GM21619 (cell line): ENCODE measurements around the gene UBE2F.
"Not testable (repeated sequence)": the region's sequence is repeated elsewhere in the genome, so short reads cannot be mapped to it uniquely, and the experiment has no call there.

Experiments used
- ATAC-seq: cut with Tn5 transposase; IDR thresholded peaks from one replicate; pipeline ENCODE4 v1.9.1; 2021; ENCODE audit not compliant: unreplicated experiment

UBE2F gene

DNA sequence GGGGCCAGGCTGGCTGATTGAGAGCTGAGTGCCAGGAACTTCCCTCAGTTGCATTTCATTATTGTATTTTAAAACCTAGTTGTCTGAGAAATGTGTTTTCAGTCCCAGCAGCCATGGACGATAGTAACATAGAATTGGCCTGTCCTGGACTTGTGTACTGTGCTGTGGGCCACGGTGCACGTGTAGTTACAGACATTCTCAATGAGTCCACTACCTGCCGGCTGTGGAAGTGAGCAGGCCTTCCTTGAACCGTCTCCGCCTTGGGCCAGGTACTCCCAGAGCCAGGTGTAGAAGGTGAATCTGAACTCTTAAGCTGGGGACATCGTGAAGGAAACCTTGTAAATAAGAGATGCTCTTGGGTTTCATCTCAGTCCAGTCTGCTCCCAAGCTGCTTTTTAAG is 47.0 kb downstream of the UBE2F start:
- ATAC-seq, result no peak

DNA sequence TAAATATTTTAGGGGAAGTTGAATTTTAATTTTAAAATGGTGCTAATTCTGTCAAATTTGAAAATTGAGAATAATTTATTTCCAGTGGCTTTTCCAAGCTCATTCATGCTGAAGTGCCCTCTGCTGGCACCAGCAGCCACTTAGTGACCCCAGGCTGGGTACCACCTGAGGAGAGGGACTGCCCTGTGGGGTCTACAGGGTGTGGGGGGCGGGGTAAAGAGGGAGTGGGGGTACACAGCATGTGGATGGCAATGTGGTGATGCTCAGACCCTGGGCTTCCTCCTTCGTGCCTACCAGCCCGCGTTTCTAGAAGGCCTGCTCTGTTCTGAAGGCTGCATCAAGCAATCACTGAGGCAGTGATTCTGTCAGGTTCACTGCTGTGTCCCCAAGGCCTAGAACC is 48.9 kb downstream of the UBE2F start:
- ATAC-seq, result no peak

DNA sequence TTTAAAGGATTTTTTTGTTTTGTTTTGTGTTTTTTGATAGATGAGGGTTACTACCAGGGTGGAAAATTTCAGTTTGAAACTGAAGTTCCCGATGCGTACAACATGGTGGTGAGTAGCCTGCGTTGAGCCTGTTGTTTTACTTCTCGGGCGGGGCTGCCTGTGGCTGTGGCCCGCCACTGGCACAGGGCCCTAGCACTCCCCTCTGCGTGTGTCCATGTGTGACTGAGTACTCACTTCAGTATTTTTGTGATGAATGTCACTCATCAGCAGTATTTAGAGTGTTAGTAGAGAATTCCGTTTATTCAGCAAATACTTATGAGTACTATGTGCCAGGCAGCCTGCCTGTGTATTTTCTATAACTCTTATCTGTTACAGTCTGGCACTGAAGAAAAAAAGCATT is 49.7 kb downstream of the UBE2F start:
- ATAC-seq, result no peak

DNA sequence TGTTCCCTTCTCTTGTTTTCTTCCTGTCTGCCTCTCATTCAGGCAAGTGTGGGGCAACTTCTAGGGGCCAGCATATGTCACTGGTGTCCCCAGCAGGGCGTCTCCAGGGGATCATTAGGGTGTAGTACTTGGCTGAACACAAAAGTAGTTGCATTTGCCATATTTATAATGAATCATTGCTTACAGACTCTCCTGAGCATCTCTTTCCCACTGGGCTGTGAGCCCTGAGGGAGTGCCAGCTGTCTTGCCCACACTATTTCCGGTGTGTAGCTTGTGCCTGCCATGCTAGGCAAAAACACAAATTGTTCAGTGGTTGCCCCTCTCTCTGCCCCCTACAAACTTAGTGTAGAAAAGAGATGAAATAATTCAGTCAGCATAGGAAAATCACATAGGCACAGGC is 53.1 kb downstream of the UBE2F start:
- no peak for ATAC-seq

DNA sequence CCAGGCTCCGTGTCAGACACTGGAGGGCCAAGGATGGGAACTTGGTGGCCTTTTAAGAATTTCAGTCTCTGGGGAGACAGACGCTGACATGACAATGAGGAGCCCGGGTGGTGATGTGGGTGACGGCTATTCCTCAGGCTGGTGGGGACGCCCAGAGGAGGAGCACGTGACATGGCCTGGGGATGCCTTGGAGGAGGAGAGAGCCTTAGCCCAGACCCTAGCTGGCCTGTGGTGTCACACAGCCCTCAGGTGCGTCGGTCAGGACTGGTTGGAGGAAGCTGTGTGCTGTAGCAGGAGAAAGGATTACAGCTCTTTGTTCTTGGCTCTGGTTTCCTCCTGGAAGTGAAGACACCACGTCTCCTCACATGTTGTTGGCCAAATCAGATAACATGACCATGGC is 54.0 kb downstream of the UBE2F start:
- ATAC-seq, result no peak

DNA sequence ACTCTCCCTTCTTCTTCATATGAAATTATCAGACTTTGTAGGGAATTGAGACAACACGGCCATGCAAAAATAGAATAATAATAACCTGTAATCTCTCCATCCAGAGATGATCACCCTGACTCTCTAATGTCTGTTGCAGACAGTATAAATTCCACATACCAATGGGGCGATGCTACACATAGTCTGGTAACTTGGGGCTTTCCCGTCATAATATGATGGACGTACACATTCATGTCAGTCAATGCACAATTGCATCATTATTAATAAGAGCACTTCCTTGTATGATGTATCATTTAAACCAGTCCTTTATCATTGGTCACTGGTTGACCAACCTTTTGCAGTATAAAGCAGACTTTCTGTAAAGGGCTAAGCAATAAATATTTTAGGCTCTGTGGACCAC is 54.5 kb downstream of the UBE2F start:
- no peak for ATAC-seq

DNA sequence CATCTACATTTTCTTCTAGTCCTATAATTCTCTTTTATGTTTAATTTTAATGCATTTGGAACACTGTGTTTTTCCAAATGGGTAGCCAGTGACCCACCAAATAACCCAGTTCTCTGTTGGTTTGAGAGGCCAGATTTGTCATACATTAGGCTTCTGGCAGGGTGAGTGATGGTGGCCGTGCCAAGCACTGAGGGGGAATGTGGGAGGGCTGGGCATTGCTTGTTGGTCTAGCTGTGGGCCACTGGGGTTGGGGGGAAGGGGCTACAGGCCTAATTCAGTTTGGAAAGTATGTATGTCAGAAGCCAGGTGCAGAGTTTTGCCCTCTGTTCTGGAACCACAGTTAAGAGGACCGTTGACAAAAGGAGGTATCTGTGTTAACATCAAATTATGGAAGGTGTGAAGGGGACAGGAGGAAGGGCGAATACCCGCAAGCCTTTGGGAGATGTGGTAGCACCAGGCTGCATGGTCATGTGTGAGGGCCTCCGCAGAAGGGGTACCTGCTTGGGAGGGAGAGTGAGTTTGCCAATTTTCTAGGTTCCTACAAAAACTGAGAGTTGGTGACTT is 55.9 kb downstream of the UBE2F start:
- no peak for ATAC-seq

DNA sequence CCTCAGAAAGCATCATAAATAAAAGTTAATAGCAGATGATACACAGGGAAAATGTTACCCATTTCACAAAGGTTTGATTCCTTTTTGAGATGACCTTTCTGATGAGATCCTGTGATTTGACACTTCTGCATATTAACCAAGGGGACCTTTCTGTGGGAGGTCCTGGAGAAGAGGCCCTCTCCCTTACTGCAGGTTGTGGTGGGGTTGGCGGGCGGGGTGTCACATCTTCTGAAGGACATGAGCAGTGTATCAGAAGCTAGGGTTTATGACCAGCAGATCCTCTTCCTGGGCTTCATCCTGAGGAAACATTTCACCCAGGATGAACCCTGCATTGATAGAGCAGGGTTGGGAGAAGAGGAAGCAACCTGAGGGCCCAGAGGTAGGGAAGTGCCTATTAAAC is 56.8 kb downstream of the UBE2F start:
- ATAC-seq, result no peak

DNA sequence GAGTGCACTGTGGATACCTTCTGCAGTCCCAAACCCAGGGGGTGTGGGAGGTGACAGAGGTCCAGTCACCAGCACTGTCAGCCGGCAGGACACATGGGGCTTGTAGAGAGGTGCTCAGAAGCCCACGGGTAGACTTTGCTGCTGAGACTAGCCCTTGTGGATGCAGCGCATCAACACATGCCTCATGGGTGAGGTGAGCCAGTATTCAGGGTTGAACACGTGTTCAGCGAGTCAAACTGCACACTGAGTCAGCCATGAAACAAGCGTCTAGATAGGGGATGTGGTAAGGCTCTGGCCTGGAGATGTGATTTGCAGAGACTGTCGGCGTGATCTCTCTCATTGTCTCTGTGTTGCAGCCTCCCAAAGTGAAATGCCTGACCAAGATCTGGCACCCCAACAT is 58.2 kb downstream of the UBE2F start:
- no peak for ATAC-seq

DNA sequence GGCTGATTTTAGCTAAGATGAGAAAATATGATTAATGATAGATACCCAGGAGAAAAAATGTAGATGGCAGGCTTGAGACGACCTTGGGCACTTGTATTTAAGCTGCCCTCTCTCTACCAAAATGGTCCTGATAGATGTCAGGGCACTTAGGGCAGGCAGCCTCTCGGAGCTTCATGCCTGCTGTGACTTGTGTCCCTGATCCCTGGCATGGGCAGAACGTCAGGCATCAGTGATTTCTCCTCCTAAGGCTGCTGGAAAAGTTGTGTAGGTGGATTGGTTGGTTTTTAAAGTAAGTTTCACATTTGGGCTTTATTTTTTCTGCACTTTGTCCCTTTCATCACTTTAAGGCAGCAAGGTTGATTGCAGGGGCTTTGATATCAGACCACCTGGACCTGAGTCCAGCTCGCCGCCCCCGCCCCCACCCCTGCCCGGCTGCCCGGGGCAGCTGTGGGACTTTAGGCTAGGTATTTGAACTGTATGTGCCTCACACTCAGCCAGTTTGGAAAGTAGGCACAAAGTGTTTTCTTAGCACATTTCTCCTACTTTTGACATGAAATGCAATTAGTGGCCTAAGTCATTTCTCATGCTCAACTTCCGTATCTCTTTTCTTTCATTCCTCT is 59.0 kb downstream of the UBE2F start:
- no peak for ATAC-seq

DNA sequence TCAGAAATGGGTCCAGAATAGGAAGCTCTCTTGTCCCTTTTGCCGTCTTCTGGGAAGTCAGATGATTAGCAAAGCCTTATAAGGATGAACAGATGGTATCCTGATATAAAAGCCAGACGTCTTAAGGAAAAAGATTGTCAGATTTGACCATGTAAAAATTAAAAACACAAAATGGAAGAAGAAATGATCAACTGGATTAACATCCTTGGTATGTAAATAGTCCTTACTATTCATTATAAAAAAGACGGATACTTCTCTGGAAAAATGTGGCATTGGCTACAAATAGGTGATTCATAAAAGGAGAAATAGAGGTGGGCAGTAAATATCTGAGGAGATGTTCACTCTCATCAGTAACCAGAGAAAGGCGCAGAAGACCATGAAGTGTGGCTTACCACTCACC is 60.2 kb downstream of the UBE2F start:
- no peak for ATAC-seq

DNA sequence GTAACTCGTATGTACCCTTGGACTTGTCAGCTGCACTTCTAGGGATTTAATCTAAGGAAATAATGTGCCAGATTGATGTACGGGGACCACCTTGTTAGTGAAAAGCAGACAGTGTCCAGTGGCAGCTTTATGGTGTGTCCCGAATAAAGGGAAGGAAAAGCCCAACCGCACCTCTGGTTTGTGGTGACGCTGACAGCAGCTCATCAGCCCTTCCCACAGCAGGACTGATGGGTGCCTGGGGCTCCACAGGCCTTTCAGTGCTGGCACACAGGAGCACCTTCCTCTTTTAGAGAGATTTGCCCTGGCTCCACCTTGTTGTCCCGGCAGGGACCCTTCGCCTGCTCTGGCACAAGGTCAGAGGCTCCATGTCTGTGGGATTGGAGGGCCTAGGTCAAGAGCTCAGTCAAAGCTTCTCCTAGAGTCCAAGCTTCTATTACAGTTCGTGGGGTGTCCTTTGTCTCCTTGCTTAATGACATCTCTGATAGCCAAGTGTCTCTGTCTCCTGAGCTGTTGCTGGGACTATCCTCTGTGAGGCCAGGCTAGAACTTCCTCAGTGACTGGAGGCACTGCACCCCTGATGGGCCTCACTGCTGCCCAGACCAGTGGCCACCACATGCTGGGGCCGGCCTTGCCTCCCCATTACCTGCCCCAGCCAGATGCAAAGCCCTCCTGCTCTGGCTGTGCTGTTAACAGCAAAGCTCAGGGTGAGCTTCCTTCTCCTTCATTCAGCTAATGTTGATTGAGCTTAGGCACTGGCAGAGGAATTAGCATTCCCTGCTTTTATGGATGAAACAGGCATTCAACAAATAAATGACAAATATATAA is 61.0 kb downstream of the UBE2F start:
- no peak for ATAC-seq

DNA sequence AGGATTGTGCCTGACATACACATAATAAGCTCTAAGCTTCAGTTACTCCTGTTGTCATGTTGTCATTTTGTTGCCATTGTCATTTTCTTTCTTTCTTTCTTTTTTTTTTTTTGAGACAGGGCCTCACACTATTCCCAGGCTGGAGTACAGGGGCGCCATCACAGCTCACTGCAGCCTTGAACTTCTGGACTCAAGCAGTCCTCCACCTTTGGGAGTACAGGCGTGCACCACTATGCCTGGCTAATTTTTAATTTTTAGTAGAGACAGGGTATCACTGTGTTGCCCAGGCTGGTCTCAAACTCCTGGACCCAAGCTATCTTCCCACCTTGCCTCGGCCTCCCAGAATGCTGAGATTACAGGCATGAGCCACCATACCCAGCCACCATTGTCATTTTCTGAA is 63.0 kb downstream of the UBE2F start:
- no peak for ATAC-seq

DNA sequence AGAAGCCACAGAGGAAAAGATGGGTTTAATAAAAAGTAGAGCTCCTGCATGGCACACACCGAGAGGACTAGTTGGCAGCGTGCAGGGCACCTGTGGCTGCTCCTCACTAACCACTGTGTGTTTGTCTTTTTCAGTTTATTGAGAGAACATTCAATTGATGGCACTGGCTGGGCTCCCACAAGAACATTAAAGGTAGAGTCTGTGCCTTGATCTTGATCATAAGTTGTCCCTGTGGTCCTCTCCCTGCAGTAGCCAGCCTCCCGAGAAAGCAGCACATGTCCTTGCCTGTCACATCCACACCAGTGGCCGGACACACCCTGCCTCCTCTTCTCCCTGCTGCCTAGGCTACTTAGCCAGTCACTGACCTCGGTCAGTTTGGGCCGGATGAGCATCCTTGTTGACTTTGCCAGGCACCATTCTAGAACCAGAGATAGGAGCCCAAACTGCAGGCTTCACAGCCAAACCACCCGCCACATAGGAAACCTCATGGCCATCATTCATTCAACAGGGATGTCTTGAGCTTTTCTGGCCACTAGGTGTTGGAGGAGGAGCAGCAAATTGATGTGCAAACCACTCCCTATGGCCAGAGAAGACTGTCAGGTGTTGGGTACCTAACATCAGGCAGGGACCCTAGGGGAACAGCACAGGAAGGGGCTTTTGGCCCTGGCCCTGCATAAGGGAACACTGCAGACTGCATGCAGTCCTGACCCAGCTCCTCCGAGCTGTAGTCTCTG is 63.8 kb downstream of the UBE2F start:
- ATAC-seq, result no peak

DNA sequence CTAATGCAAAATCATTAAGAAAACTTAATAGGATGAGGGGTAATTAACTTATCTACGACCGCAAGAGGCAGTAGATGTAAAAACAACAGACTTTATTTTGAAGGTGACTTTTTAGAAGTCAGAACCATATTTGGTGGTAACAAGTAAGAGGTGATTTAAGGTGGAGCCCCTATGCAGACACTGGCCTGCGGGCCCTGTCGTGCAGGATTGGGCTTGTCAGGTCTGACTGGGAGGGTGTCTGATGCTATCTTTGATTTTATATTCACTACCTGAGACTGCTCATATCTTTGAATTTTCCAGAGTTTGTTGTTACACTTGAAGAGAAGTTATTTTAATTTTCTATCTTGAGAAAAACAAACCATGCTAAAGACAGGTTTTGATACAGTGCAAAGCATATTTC is 64.9 kb downstream of the UBE2F start:
- ATAC-seq, result no peak

DNA sequence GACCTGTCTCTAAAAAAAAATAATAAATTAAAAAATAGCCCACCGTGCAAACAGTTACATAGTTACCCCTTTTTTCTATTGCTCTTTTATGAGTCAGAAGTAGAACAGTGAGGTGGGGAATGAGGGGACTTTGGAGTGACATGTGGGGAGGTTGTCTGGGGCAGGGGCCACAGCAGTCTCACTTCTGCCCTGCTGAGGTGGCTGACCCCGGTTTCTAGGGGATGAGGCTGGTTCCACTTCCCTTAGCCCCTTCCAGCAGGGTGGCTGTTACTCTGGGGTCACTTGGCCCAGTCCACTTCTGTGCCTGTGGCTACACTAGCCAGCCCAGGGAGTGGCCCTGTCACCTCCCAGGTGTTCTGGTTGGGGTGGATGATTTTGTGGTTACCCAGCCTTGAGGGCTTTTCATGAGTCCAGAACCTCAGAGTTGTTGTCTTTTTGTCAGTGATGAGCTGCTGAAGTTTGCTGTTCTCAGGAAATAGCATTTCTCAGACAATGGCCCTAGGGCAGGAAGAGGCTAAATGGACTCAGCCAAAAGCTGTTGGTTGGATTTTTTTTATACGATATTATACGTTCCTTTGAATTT is 66.0 kb downstream of the UBE2F start:
- no peak for ATAC-seq

DNA sequence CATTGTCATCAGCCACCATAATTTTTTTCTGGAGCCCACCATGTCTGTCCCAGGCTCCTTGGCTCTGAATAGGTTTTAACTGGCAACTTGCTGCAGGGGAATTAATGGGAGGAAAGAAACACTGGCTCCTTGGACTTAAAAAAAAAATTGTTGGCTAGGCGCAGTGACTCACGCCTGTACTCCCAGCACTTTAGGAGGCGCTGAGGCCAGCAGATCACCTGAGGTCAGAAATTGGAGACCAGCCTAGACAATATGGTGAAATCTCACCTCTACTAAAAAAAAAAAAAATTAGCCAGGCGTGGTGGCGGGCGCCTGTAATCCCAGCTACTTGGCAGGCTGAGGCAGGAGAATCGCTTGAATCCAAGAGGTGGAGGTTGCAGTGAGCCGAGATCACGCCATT is 67.2 kb downstream of the UBE2F start:
- ATAC-seq, result not testable (repeated sequence)

DNA sequence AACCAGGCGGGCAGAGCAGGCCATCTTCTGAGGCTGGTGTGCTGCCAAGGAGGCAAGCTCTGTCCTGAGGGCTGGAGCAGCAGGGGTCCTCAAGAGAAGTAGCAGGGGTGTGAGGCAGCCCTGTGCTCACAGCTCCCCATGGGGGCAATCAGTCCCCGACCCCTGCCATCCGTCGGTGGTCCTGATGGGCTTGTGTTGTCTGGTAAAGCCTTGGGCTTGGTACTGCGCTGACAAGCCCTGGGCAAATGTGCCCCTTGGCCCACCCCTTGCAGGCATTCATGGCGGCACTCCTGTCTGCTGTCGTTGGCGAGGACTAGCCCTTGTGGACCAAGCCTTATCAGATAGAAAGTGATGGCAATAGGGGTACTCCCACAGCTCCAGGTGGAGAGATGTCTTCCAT is 71.4 kb downstream of the UBE2F start:
- no peak for ATAC-seq

DNA sequence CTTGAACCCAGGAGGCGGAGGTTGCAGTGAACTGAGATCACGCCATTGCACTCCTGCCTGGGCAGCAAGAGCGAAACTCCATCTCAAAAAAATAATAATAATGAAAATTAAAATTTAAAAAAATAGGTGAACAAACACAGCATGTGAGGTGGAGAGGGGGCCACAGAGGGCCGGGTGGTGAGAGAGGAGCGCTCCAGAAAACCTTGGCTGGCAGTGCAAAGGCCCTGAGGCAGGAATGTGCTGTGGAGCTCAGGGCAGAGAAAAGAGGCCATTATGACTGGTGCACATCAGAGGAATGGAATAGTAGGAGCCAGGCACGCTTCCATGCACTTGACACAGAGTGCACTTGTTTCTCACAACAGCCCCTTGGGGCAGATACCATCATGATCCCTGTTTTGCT is 72.3 kb downstream of the UBE2F start:
- ATAC-seq, result no peak

DNA sequence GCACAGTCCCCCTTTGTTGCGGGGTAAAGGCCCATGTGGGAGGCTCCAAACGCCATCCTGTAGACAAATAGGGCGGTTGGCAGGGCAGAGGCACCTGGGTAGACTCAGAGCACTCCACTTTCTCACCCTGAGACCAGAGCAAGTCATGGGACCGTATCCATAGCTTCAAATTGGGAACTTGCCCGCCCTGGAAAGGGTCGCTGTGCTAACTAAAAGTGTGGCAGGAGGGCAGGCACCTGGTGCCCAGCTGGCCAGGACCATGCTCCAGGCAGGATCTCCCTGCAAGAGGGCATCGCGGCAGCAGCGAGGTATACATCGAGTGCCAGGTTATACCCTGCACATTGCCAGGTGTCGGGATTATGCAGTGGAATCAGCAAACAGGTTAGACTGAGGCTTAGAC is 73.2 kb downstream of the UBE2F start:
- no peak for ATAC-seq

DNA sequence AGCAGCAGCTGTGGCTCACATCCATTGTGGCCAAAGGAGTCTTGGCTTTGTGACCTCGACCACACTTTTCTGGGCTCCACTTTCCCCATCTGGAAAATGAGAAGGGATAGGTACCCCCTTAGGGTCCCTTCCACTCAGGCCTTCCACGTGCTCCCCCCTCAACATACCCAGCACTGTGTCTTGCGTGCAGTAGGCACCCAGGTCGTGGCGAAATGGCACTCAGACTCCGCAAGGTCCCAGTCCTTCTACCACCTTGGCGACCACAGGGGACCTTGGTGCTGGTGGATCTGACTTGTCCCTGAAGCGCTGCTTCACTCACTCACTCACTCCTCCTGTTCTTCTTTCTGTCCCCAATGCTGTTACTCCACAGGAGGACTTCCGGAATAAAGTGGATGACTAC is 74.1 kb downstream of the UBE2F start:
- ATAC-seq, result no peak

DNA sequence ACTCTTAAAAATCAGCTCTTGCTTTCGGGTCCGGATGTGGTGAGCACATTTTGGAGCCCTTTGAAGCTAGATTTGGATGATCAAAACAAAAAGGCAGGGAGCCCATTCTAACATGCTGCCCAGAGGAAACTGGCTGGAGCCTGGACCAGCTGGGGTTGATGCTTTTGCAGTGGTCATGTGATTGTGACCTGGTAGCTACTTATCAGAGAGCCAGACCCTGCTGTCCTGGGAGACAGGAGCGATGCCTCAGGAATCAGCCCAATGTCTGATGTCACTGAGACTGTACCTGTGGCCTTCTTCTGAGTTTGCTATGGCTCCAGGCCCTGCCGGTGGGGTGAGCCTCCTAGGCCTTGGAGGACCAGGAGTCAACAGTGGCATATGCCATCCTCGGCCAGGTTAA is 75.3 kb downstream of the UBE2F start:
- no peak for ATAC-seq
